22Rv1 (cell line): Measurements from ENCODE around the gene NOL4L.

Source experiments
- CTCF ChIP-seq: fragments of 450-650 bp; IDR thresholded peaks from 2 replicates; pipeline ENCODE4 v1.5.1; 2017; ENCODE audit warnings: mild to moderate bottlenecking
- ZFX ChIP-seq: fragments of 450-650 bp; IDR thresholded peaks from 2 replicates; pipeline ENCODE4 v1.6.1; 2017; ENCODE audit warnings: antibody characterized with exemption, borderline replicate concordance

GRCh38 chr20:32483351-32484224, 101.5 kb downstream of the NOL4L start:
- TF ChIP-seq CTCF (no peak), ZFX (no peak)
